ENCODE results near the gene HINFP. TPM values are rescaled to one million over a fixed set of nuclear protein-coding genes. Genes with fewer than 3 reads are reported as not detected.

Gene HINFP
- total and polyA plus RNA-seq, 2 of the 8 experiments (the other 6 are each of a cell fraction or from before 2014, with no cell fraction given) = 35.0 to 37.3 TPM

GRCh38 chr11:119095066-119095880, 26.1 kb upstream of the HINFP start (continued):
- no peak for TF ChIP-seq RNF2 (IDR thresholded peaks at IDR 0.05; ENCODE audit: borderline replicate concordance, low read depth, low read length, missing control alignments, poor library complexity, severe bottlenecking)
- TF ChIP-seq POLR2A (IDR thresholded peaks at IDR 0.05; ENCODE audit: control extremely low read depth in 1 of 2, low read depth in 2 of 2, low read length in 2 of 2) = peak; percentile 100
- no peak for TF ChIP-seq USF2 (IDR thresholded peaks at IDR 0.05; ENCODE audit: low read length)
- TF ChIP-seq ASH2L (IDR thresholded peaks at IDR 0.05; ENCODE audit: low read length) = peak; percentile 86
- TF ChIP-seq RAD21 (IDR thresholded peaks at IDR 0.05 in 1 of 2, conservative IDR thresholded peaks at IDR 0.05 in 1 of 2; ENCODE audit: low read depth in 2 of 2, low read length in 2 of 2) = no peak
- TF ChIP-seq CHD7 (IDR thresholded peaks at IDR 0.05; ENCODE audit: insufficient replicate concordance, low read length) = no peak
- TF ChIP-seq SP1 (IDR thresholded peaks at IDR 0.05; ENCODE audit: low read depth, low read length) = peak; percentile 87
- TF ChIP-seq MAFK (IDR thresholded peaks at IDR 0.05; ENCODE audit: low read depth, low read length) = no peak
- peak; percentile 100 for TF ChIP-seq TAF1 (IDR thresholded peaks at IDR 0.05; ENCODE audit: low read depth, low read length)

All from H1 (cell line).